Measurements from ENCODE around the gene ANO1.

Gene ANO1

GRCh38 chr11:70141486-70142220, 63.5 kb downstream of the ANO1 start:
- no peak for DNase-seq

DNA sequence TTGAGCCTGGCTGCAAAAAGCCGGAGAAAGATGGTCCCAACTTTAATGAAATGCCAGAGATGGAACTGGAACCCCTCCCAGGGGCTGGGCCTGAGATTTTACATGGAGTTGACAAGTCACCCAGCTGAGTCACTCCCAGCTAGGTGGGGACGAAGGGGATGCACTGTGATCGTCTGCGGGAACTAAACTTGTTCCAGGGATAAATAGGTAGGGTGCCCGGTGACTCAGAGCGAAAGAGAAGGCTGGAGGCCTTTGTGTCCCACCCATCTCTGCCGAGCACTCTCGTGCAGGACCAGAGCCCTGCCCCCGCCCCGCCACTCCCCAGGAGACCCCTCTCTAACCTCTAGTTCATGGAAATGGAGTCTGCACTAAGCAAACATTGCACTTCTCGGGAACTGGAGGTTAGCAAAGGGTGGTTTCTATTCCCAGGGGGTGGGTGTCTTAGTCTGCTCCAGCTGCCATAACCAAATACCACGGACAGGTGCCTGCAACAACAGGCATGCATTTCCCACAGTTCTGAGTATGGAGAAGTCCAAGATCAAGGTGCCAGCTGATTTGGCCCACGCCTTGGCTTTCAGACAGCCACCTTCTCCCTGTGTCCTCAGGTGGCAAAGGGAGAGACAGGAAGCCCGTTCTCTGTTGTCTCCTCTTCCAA, 64.2 kb downstream of the ANO1 start:
- DNase-seq: no peak

- DNase-seq: no peak
Observed at GRCh38 chr11:70144262-70144661, 66.1 kb downstream of the ANO1 start.

GRCh38 chr11:70145071-70145470, 67.0 kb downstream of the ANO1 start:
- DNase-seq: no peak

GRCh38 chr11:70145841-70146240, 67.7 kb downstream of the ANO1 start:
- DNase-seq: no peak

DNA sequence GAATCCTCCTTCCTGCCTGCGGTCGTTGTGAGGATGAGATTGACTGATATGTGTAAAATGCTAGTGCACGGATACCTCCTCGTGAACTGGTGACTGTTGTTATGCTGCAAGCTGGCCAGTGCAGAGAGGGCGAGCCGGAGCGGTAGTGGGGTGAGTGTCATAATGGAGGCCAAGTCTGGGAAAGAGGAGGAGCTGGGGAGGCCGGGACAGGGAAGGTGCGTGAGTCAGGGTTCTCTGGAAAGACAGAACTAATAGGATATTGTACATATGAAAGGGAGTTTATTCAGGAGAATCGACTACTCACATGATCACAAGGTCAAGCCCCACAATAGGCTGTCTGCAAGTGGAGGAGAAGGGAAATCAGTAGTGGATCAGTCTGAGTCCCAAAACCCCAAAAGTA, 68.2 kb downstream of the ANO1 start:
- DNase-seq: no peak

GRCh38 chr11:70146895-70147520, 68.9 kb downstream of the ANO1 start:
- DNase-seq: no peak

- DNase-seq: no peak
Observed at GRCh38 chr11:70147668-70148067, 69.6 kb downstream of the ANO1 start.

DNA sequence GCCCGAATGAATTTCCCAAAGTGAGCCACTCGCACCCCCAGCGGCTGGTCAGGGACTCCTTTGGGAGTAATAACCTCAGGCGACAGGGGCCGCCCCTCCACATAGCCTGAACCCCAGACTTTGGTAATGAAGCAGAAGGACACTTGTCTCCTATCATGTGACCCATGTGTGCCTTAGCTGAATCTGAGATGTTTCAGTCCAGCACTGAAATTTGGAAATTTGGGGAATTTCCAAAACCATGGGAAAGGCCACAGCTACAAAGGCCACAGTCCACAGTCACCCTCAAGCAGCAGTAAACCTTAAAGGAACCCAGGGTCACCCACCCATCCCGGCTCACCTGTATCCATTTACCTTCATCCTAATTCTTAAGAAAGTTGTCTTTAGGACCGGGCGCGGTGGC, 73.6 kb downstream of the ANO1 start:
- DNase-seq: no peak

- DNase-seq: no peak
Observed at GRCh38 chr11:70153133-70153727, 75.1 kb downstream of the ANO1 start.

DNA sequence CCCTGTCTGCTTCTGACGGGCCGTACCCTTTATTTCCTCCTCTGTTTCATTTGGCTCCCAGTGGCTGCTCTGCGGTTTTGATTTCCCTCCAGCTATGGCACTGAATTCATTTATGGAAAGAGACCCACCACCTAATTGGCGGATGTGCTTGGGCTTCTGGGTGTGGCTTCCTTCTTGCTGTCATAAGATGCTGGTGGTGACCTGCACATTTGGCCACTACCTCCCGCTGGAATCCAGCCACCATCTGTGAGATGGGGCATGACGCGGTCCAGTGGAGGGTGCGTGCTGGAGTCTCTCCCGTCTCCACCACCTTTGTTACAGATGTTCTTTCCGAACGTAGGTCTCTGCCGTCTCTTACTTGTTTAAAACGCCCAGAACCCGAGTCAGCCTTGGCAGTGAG, 77.3 kb downstream of the ANO1 start:
- no peak for DNase-seq

GRCh38 chr11:70156291-70157037, 78.3 kb downstream of the ANO1 start:
- DNase-seq: no peak

DNA sequence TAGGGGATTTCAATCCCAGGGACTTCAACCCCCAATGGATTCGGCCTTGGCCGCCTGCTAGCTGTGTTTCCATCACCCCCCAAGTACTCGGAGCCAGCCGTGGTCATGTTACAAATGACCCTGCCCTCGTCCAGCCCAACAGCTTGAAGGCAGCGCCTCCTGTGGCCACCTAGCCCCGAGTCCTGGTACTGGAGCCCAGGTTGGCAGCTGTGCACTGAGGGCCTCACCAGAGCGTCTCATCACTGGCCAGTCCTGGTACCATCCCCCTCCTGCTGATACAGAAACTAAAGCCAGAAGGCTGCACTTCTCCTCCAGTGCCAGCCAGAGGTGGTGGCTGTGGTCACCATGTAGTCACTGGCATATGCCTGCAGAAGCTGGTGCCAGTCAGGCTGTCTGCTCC, 80.1 kb downstream of the ANO1 start:
- no peak for DNase-seq

GRCh38 chr11:70158757-70159389, 80.8 kb downstream of the ANO1 start:
- no peak for DNase-seq

DNA sequence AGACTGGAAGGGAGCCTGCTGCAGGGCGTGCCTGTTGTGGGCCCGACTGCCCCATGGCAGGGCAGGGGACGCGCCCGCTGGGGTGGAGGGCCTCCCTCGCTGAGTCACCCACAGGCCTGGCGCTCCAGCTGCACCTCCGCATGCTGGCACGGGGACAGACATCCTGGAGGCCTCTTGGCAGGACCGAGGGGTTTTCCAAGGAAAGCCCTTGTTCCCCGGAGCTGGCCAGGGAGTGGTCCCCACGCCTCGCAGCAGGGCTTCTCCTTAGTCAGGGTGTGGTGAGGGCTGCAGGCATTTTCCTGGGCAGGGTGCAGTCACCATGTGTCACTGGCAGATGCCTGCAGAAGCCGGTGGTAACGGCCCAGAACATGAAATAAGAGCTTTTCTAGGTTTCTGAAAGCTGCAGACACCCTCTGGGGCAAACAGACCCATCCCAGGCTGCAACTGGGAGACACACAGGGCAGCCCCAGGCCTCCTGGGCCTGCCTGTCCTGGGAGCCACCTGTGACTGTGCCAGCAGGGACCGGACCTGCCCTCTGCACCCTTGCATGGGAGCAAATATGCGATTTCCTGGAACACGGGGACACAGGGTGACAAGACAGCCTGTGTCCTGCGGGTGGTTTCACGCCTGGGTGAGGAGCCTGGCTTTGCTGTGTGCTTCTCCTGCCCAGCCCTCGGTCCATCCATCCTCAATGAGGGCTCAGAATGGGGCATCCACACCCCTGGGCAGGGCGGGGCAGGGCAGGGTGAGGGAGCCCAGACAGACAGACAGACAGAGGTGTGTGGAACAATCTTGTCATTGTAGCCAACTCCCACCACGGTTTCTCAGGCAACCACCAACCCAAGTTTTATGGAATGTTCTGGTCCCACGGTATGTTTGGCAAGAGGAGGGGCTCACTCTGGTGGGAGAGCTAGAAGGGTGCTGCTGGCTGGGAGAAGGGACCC, 81.8 kb downstream of the ANO1 start:
- DNase-seq: no peak

GRCh38 chr11:70161043-70161625, 83.0 kb downstream of the ANO1 start:
- no peak for DNase-seq

- no peak for DNase-seq
Observed at GRCh38 chr11:70164705-70165104, 86.6 kb downstream of the ANO1 start.

GRCh38 chr11:70167120-70167519, 89.0 kb downstream of the ANO1 start:
- DNase-seq: no peak

GRCh38 chr11:70167723-70168404, 89.7 kb downstream of the ANO1 start:
- DNase-seq: no peak

- no peak for DNase-seq
Observed at GRCh38 chr11:70168405-70168754, 90.3 kb downstream of the ANO1 start.

DNA sequence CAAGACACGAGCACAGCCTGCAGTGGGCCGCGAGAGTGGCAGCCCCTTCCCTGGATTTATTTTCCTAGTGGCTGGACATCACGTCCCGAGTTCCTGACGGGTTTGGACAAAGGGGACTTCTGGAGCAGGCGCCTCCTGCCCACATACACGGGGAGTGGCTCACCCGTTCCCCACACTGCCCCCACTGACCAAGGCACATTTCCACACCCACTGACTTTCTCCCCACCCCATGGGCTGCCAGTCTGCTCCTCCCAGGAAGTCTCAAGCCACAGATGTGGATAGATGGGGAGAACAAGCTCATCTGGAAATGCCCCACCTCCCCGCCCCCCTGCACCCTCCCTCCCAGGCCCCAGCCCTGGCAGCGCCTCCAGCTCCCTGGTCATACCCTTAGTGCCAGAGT, 91.0 kb downstream of the ANO1 start:
- no peak for DNase-seq
